Measurements from ENCODE around the gene LZTS3. TPM values are rescaled to one million over a fixed set of nuclear protein-coding genes. Genes with fewer than 3 reads are reported as not detected.

The LZTS3 gene
- total and polyA plus RNA-seq, 2 of the 13 experiments (the other 11 are each of a cell fraction or from before 2014, with no cell fraction given) = 10.1 to 31.3 TPM

- POLR2A ChIA-PET = no interaction called here
- H3K79me2 ChIP-seq (ENCODE audit: insufficient read depth, low read length) = peaks cover 6% of the 10 kb centered on the region
- intact Hi-C loops (cut with micrococcal nuclease; ENCODE audit: unreplicated experiment) (no loop called here), in situ Hi-C loops (cut with HindIII; ENCODE audit: extremely low pct_ligation_motif_present, low pct_unique_long_range_greater_than_20kb) (no loop called here)
- no peak overlapping the region for H3K4me2 ChIP-seq (ENCODE audit: low read depth, low read length)
- ATAC-seq = no peak
- H3K4me1 ChIP-seq (ENCODE audit: insufficient read depth, low read length) = peaks cover 7% of the 10 kb centered on the region; the same call in 1 of the 2 replicates
- peaks cover 3 to 8% of the 10 kb centered on the region in 2 experiments; a peak in 3 of 5 replicates for H3K36me3 ChIP-seq (replicated peaks in 1 of 2; ENCODE audit: control insufficient read depth in 1 of 2, insufficient read depth in 2 of 2, low read length in 2 of 2)
- no TSS peak for BruUV-seq (replicated peaks)
- H3K9me3 ChIP-seq (ENCODE audit: low read length) = no peaks in the 10 kb centered on the region
- H2AFZ ChIP-seq (ENCODE audit: low read length) = no peak overlapping the region
- H4K20me1 ChIP-seq (ENCODE audit: insufficient read depth, low read length) = no peaks in the 10 kb centered on the region
- no peaks in the 10 kb centered on the region for H3K27me3 ChIP-seq (ENCODE audit: control insufficient read depth in 1 of 2, insufficient read depth in 2 of 2, low read length in 2 of 2)
- DNase-seq (ENCODE audit: low spot score) = no peak
- no peak for FAIRE-seq
- no peak overlapping the region for H3K4me3 ChIP-seq (replicated peaks in 1 of 3; ENCODE audit: insufficient read depth in 1 of 3, low read depth in 2 of 3, low read length in 3 of 3)
- H3K9ac ChIP-seq (ENCODE audit: insufficient read depth, low read depth, low read length) = no peak overlapping the region
- no peak for TF ChIP-seq NCOR1 (IDR thresholded peaks at IDR 0.05; ENCODE audit: borderline replicate concordance, low read length)
- TF ChIP-seq RBM22 (optimal IDR thresholded peaks at IDR 0.05; ENCODE audit: low read length) = peak; percentile 0
- TF ChIP-seq ZBTB38 (CRISPR knock-in tag; IDR thresholded peaks at IDR 0.05) = no peak
- no peak for TF ChIP-seq ZBTB37 (CRISPR knock-in tag; IDR thresholded peaks at IDR 0.05)
- 92% methylated on average over 5 of the region's 5 CpGs for WGBS (ENCODE audit: low lambda C conversion rate)
- CTCF ChIA-PET (ENCODE audit: low intra/inter-chr PET ratio, low total read pairs) = no interaction called here
- H3K27ac ChIP-seq (ENCODE audit: extremely low read length, insufficient read depth, low read length) = no peak overlapping the region
These were observed 37.8 kb downstream of the LZTS3 start for GRCh38 chr20:3135507-3136070.

DNA sequence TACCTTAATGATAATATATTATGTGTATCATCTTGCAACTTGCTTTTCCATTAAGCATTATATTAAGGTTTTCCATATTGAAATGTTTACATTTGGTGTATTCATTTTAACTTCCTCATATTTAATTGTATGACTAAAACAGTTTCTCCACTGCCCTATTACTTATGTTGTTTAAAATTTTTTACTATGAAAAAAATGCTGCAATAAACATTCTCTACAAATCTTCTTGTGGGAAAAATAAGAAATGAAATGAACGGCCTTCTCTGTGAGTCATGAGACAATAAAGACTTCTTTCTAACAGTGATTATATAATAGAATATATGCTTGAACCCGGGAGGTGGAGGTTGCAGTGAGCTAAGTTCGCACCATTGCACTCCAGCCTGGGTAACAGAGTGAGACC lies 39.2 kb downstream of the LZTS3 start:
- Histone ChIP-seq H3K27ac (ENCODE audit: extremely low read length, insufficient read depth, low read length) (no peak overlapping the region), H3K79me2 (ENCODE audit: insufficient read depth, low read length) (peaks cover 6% of the 10 kb centered on the region), H3K4me2 (ENCODE audit: low read depth, low read length) (no peak overlapping the region), H3K4me3 (replicated peaks in 1 of 3; ENCODE audit: insufficient read depth in 1 of 3, low read depth in 2 of 3, low read length in 3 of 3) (no peak overlapping the region), H4K20me1 (ENCODE audit: insufficient read depth, low read length) (no peaks in the 10 kb centered on the region), H3K4me1 (ENCODE audit: insufficient read depth, low read length) (peaks cover 7% of the 10 kb centered on the region; the same call in 1 of the 2 replicates), H3K36me3 (replicated peaks in 1 of 2; ENCODE audit: control insufficient read depth in 1 of 2, insufficient read depth in 2 of 2, low read length in 2 of 2) (peaks cover 3 to 8% of the 10 kb centered on the region in 2 experiments; a peak in 3 of 5 replicates), H3K9me3 (ENCODE audit: low read length) (no peaks in the 10 kb centered on the region), H2AFZ (ENCODE audit: low read length) (no peak overlapping the region), H3K27me3 (ENCODE audit: control insufficient read depth in 1 of 2, insufficient read depth in 2 of 2, low read length in 2 of 2) (no peaks in the 10 kb centered on the region), H3K9ac (ENCODE audit: insufficient read depth, low read depth, low read length) (no peak overlapping the region)
- FAIRE-seq (no peak), ATAC-seq (no peak), DNase-seq (ENCODE audit: low spot score) (no peak)
- ChIA-PET POLR2A (no interaction called here), CTCF (ENCODE audit: low intra/inter-chr PET ratio, low total read pairs) (no interaction called here)
- intact Hi-C loops (cut with micrococcal nuclease; ENCODE audit: unreplicated experiment) (no loop called here), in situ Hi-C loops (cut with HindIII; ENCODE audit: extremely low pct_ligation_motif_present, low pct_unique_long_range_greater_than_20kb) (no loop called here)
- WGBS (ENCODE audit: low lambda C conversion rate) = 86% methylated on average over 3 of the region's 3 CpGs
- no TSS peak for BruUV-seq (replicated peaks)
- TF ChIP-seq TEF (CRISPR knock-in tag; IDR thresholded peaks at IDR 0.05) (0 out of 2 replicates have a peak, but pooled peaks have one; percentile 17), ZNF615 (CRISPR knock-in tag; IDR thresholded peaks at IDR 0.05; ENCODE audit: borderline replicate concordance) (no peak)
